Left hindlimb (tissue), 1 donor: ENCODE data around the gene TEX19.

Source experiments
- DNase-seq: peaks from one replicate; pipeline ENCODE4 v3.0.0-alpha.2; 2018

The TEX19 gene

GRCh38 chr17:82322526-82323453 is 36.3 kb upstream of the TEX19 start:
- DNase-seq, result no peak

GRCh38 chr17:82323514-82324234 is 35.4 kb upstream of the TEX19 start:
- no peak for DNase-seq

GRCh38 chr17:82324566-82325285 is 34.3 kb upstream of the TEX19 start:
- DNase-seq, result no peak

GRCh38 chr17:82325286-82326180 is 33.5 kb upstream of the TEX19 start:
- no peak for DNase-seq

- no peak for DNase-seq
These were observed 31.8 kb upstream of the TEX19 start for GRCh38 chr17:82327289-82327688.

GRCh38 chr17:82327757-82328140 is 31.3 kb upstream of the TEX19 start:
- no peak for DNase-seq

- DNase-seq, result no peak
These were observed 30.7 kb upstream of the TEX19 start for GRCh38 chr17:82328141-82328993.

- DNase-seq, result no peak
These were observed 30.0 kb upstream of the TEX19 start for GRCh38 chr17:82328994-82329507.

GRCh38 chr17:82329683-82330321 is 29.2 kb upstream of the TEX19 start:
- no peak for DNase-seq

- peak; percentile 81 for DNase-seq
These were observed 28.5 kb upstream of the TEX19 start for GRCh38 chr17:82330322-82331239.

- no peak for DNase-seq
These were observed 27.6 kb upstream of the TEX19 start for GRCh38 chr17:82331345-82331939.

- DNase-seq, result no peak
These were observed 26.3 kb upstream of the TEX19 start for GRCh38 chr17:82332669-82333278.

GRCh38 chr17:82333279-82334171 is 25.5 kb upstream of the TEX19 start, which contains the start of gene SECTM1:
Gene SECTM1, minus strand, starts transcription at chr17:82333766. Its CDS starts 6,526 bp downstream, at chr17:82327240.
- peak; percentile 83 for DNase-seq

- no peak for DNase-seq
These were observed 24.8 kb upstream of the TEX19 start for GRCh38 chr17:82334204-82334621.

GRCh38 chr17:82334622-82335394 is 24.2 kb upstream of the TEX19 start:
- DNase-seq, result no peak

GRCh38 chr17:82338858-82339633 is 20.0 kb upstream of the TEX19 start:
- peak; percentile 61 for DNase-seq
